Measurements from ENCODE around the gene SLC19A1.

SLC19A1 gene

GRCh38 chr21:45450423-45451090 lies 91.7 kb downstream of the SLC19A1 start:
- in situ Hi-C loops (cut with HindIII; ENCODE audit: low sequenced_read_pairs), result loop anchor here (25.0 kb wide), 2 partner anchors 113 to 313 kb away; no protein-coding TSS in a partner anchor

DNA sequence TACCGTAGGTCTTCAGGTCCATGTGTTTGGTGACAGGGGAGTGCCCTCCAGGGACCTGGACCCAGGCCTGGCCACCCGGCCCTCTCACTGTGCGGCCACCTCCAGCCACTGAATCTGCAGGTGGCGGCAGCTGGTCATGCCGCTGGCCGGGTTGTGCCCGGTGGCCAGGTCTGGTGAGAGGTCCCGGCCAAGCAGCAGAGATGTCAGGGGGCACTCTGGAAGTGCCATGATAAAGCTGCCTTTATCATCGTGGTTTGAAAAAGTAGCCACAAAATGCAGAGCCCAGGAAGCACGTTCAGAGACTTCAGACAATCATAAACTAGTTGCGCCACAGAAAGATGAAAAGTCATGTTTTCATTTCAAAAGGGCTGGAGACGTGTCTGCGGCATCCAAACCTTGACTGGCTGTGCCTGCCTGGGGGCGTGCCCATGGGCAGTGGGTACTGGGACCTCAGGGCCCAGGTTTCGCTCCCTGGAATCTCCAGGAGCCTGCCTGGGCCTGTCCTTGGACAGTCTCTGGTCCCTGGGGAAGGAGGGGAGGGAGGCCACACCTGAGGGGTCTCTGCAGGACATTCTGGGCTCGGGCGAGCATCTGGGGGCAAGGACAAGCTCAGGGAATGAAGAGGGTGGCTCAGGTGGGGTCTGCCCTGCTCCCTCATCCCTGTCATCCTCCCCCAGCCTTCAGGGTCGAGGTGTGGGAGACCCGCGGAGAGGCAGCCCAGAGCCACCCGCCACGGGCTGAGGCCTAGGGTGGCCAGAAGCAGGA lies 92.4 kb downstream of the SLC19A1 start:
- in situ Hi-C loops (cut with HindIII; ENCODE audit: low sequenced_read_pairs), result loop anchor here (25.0 kb wide), 2 partner anchors 113 to 313 kb away; no protein-coding TSS in a partner anchor

DNA sequence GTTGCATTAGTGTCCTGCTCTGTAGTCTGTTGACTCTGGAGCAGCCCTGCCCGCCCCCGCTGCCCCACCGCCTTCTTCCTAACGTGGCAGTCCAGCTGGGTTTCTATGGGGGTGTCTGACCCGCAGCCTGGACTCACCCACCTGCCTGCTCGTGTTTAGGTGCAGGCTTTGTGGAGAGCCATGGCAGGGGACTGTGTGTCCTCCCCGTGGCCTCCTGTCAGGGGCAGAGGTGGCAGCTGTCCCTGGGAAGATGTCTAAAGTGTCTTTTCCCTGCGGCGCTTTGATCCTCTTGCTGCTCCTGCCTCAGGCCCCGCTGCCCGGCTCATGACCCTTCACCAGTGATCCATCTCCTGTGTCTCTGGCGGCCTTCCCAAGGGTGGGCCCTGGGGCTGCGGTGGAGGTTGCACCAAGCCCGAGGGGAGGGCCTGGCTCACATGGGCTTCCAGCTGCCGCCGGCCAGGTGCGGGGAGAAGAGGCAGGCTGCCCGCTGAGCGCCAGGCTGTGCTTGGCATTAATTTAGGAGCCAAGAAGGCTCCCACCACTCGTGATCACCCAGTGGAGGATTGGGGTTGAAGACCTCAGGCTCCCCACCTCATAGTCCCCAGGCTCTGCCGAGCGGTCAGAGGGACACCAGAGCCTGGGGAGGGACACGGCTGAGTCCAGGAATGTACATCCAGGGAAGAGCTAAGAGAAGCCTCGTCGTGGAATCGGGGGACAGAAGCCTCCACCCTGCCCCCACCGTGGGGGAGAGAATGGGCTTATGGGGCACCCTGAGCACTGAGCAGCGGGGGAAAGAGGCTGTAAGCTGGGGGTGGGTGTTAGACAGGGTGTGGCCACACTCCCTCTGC lies 93.2 kb downstream of the SLC19A1 start:
- in situ Hi-C loops (cut with HindIII; ENCODE audit: low sequenced_read_pairs), result no loop called here

GRCh38 chr21:45448283-45448809 lies 93.9 kb downstream of the SLC19A1 start:
- in situ Hi-C loops (cut with HindIII; ENCODE audit: low sequenced_read_pairs), result no loop called here
